K562 (cell line): ENCODE results near the gene FASTK. TPM values are rescaled to one million over a fixed set of nuclear protein-coding genes. Genes with fewer than 3 reads are reported as not detected.
A peak's percentile ranks its signal among the peaks of the same experiment; 100 is the strongest.

ENCODE experiments used
- ARID2 ChIP-seq: fragments of 450-650 bp; IDR thresholded peaks from 2 replicates; pipeline ENCODE4 v1.6.1; 2017; ENCODE audit warnings: antibody characterized with exemption, mild to moderate bottlenecking
- BRD9 ChIP-seq: fragments of 450-650 bp; IDR thresholded peaks from 2 replicates; pipeline ENCODE4 v1.6.1; 2018; ENCODE audit warnings: low read depth; ENCODE audit not compliant: partially characterized antibody
- CEBPG ChIP-seq, 3 experiments: fragments of 200-800 bp in 1 of 3; sonication (Bioruptor generic) in 1 of 3; sonication (generic) in 1 of 3; formaldehyde crosslinking in 1 of 3; IDR thresholded peaks in 2 of 3; conservative IDR thresholded peaks in 1 of 3; 2 replicates each; pipeline versions ENCODE4 v1.6.1 to v1.8.0; 2016 to 2022; ENCODE audit warnings: missing compliant biosample characterization in 2 of 3, missing genetic modification characterization in 2 of 3, mild to moderate bottlenecking in 1 of 3, missing genetic modification reagents in 1 of 3
- COPS2 ChIP-seq: fragments of 450-650 bp; conservative IDR thresholded peaks from 2 replicates; pipeline ENCODE4 v1.6.1; 2016; ENCODE audit warnings: mild to moderate bottlenecking, moderate library complexity
- MEIS2 ChIP-seq: fragments of 450-650 bp; IDR thresholded peaks from 2 replicates; pipeline ENCODE4 v1.6.1; 2014; ENCODE audit warnings: mild to moderate bottlenecking; ENCODE audit not compliant: partially characterized antibody
- NCOA4 ChIP-seq: fragments of 450-650 bp; IDR thresholded peaks from 2 replicates; pipeline ENCODE4 v1.6.1; 2018; ENCODE audit warnings: mild to moderate bottlenecking; ENCODE audit not compliant: partially characterized antibody
- NFRKB ChIP-seq: fragments of 450-650 bp; IDR thresholded peaks from 2 replicates; pipeline ENCODE4 v1.6.1; 2016; ENCODE audit warnings: low read depth
- PML ChIP-seq: IDR thresholded peaks from 2 replicates; pipeline ENCODE4 v1.6.1; 2012; ENCODE audit warnings: low read length, inconsistent platforms
- POLR2AphosphoS5 ChIP-seq: IDR thresholded peaks from 2 replicates; pipeline ENCODE4 v1.6.1; 2011; ENCODE audit warnings: mild to moderate bottlenecking, low read depth, low read length, moderate library complexity; ENCODE audit not compliant: control insufficient read depth, insufficient read depth
- SP1 ChIP-seq: sonication (generic); formaldehyde crosslinking; IDR thresholded peaks from 2 replicates; pipeline ENCODE4 v1.8.1; 2022; ENCODE audit warnings: mild to moderate bottlenecking, missing genetic modification reagents
- TRIM28 ChIP-seq: fragments of 450-650 bp; IDR thresholded peaks from 2 replicates; pipeline ENCODE4 v1.6.1; 2017
- XRCC5 ChIP-seq: fragments of 200-400 bp; formaldehyde crosslinking; IDR thresholded peaks from 2 replicates; pipeline ENCODE4 v1.6.1; 2017; ENCODE audit warnings: low read depth, mild to moderate bottlenecking, low read length
- ZBTB7A ChIP-seq: IDR thresholded peaks from 2 replicates; pipeline ENCODE4 v1.6.1; 2011; ENCODE audit warnings: low read depth, mild to moderate bottlenecking, low read length, moderate library complexity, borderline replicate concordance; ENCODE audit not compliant: control insufficient read depth
- ZNF551 ChIP-seq: fragments of 250-450 bp; sonication (Bioruptor Pico); IDR thresholded peaks from 2 replicates; pipeline ENCODE4 v1.5.0; 2021; ENCODE audit warnings: mild to moderate bottlenecking, moderate library complexity
- ZNF561 ChIP-seq: fragments of 450-650 bp; formaldehyde crosslinking; conservative IDR thresholded peaks from 2 replicates; pipeline ENCODE4 v1.4.0; 2020; ENCODE audit warnings: mild to moderate bottlenecking, moderate library complexity
- polyA plus RNA-seq, 8 experiments: library from polyadenylated mRNA; depleted of rRNA in 4 of 8; stranded (reverse) in 5 of 8; unstranded in 3 of 8; fragments of >200 nt; fragmentation: Nextera tagmentation in 2 of 8; fragmentation: Illumina TruSeq in 1 of 8; extraction: Ambion mirVana in 2 of 8; extraction: Trizol in 1 of 8; gene quantifications; 2 replicates each; pipeline versions ENCODE4 v1.2.1 to v1.2.3, GENCODE V29; 2011 to 2014; ENCODE audit warnings: inconsistent platforms in 1 of 8, missing spikeins in 1 of 8
- total RNA-seq, 7 experiments: library from RNA; depleted of rRNA in 6 of 7; stranded (reverse); fragments of >200 nt in 6 of 7; fragmentation: Illumina TruSeq in 2 of 7; extraction: Trizol in 2 of 7; gene quantifications; 2 replicates each; pipeline versions ENCODE4 v1.2.1 to v1.2.3, GENCODE V29; 2011 to 2021; ENCODE audit warnings: low replicate concordance in 1 of 7
- TF ChIP-seq, protein P1 (sequence below): sonication (generic); formaldehyde crosslinking; IDR thresholded peaks from 2 replicates; pipeline ENCODE4 v1.8.1; 2023; ENCODE audit warnings: mild to moderate bottlenecking, missing genetic modification reagents
- TF ChIP-seq, protein P2 (sequence below): fragments of 450-650 bp; formaldehyde crosslinking; IDR thresholded peaks from 2 replicates; pipeline ENCODE4 v1.4.0; 2020; ENCODE audit warnings: mild to moderate bottlenecking, moderate library complexity
- TF ChIP-seq, protein P3 (sequence below): sonication (generic); formaldehyde crosslinking; IDR thresholded peaks from 2 replicates; pipeline ENCODE4 v1.9.0; 2022; ENCODE audit warnings: mild to moderate bottlenecking, missing genetic modification reagents
- TF ChIP-seq, protein P4 (sequence below): IDR thresholded peaks from 2 replicates; pipeline ENCODE4 v1.6.1; 2011; ENCODE audit warnings: borderline replicate concordance, low read depth, mild to moderate bottlenecking, moderate library complexity, low read length; ENCODE audit not compliant: insufficient read depth, poor library complexity, severe bottlenecking

Gene FASTK
- total and polyA plus RNA-seq, 9 of the 15 experiments (the other 6 are each of a cell fraction or from before 2014, with no cell fraction given): 0.51 to 150 (median 48.2) TPM

DNA sequence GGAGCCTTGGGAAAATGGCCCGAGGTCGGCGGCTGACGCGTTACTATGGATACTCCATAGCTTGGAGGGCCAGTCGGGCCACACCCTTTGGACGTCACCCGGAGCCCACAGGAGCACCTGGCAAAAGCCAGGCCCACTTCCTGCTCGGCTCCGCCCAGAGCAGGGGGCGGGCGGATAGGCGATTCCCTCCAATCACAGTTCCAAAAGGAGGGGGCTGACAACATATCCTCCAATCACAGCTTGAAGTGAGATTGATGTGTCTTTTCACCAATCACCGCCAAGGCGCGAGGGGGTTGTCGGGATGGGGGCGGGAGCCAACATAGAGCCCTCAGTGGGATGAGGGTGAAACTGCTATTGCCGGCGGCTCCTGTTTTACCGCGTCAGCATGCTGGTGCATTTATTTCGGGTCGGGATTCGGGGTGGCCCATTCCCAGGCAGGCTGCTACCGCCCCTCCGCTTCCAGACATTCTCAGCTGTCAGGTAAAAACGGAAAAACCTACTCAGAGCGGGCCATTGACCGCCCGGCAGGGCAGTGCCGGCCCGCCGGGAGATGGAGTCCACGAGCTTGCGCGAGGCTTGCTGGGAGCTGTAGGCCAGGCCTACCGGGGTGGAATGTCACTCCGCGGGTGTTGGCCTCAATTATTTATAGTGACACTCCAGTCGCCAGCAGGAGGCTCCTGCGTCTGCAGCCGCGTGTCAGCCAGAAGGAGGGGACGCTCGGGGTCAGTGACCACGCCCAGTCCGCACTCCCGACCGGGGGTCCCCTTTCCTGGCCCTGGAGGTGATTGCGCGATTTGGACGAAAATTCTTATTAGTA, 52.3 kb downstream of the FASTK start, which contains the start of gene ABCB8 (continued):
- TF ChIP-seq, protein P1, sequence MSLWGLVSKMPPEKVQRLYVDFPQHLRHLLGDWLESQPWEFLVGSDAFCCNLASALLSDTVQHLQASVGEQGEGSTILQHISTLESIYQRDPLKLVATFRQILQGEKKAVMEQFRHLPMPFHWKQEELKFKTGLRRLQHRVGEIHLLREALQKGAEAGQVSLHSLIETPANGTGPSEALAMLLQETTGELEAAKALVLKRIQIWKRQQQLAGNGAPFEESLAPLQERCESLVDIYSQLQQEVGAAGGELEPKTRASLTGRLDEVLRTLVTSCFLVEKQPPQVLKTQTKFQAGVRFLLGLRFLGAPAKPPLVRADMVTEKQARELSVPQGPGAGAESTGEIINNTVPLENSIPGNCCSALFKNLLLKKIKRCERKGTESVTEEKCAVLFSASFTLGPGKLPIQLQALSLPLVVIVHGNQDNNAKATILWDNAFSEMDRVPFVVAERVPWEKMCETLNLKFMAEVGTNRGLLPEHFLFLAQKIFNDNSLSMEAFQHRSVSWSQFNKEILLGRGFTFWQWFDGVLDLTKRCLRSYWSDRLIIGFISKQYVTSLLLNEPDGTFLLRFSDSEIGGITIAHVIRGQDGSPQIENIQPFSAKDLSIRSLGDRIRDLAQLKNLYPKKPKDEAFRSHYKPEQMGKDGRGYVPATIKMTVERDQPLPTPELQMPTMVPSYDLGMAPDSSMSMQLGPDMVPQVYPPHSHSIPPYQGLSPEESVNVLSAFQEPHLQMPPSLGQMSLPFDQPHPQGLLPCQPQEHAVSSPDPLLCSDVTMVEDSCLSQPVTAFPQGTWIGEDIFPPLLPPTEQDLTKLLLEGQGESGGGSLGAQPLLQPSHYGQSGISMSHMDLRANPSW (CRISPR knock-in tag): peak; percentile 66; the same call in 1 of the 2 replicates
- TF ChIP-seq, protein P2, sequence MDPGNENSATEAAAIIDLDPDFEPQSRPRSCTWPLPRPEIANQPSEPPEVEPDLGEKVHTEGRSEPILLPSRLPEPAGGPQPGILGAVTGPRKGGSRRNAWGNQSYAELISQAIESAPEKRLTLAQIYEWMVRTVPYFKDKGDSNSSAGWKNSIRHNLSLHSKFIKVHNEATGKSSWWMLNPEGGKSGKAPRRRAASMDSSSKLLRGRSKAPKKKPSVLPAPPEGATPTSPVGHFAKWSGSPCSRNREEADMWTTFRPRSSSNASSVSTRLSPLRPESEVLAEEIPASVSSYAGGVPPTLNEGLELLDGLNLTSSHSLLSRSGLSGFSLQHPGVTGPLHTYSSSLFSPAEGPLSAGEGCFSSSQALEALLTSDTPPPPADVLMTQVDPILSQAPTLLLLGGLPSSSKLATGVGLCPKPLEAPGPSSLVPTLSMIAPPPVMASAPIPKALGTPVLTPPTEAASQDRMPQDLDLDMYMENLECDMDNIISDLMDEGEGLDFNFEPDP (CRISPR knock-in tag): no peak
- TF ChIP-seq ZNF561 (CRISPR knock-in tag): no peak
- TF ChIP-seq, protein P3, sequence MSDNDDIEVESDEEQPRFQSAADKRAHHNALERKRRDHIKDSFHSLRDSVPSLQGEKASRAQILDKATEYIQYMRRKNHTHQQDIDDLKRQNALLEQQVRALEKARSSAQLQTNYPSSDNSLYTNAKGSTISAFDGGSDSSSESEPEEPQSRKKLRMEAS (CRISPR knock-in tag): peak; percentile 95
- TF ChIP-seq NFRKB: no peak
- TF ChIP-seq ZBTB7A: peak; percentile 99
- peak; percentile 45 for TF ChIP-seq POLR2AphosphoS5
- TF ChIP-seq SP1 (CRISPR knock-in tag): peak; percentile 97
- no peak for TF ChIP-seq COPS2
- TF ChIP-seq TRIM28: no peak; the same call in none of the 2 replicates
- TF ChIP-seq ARID2: peak; percentile 53; the same call in 1 of the 2 replicates
- no peak for TF ChIP-seq PML
- no peak for TF ChIP-seq ZNF551 (CRISPR knock-in tag)
- TF ChIP-seq MEIS2: peak; percentile 97
- no peak for TF ChIP-seq NCOA4
- TF ChIP-seq XRCC5: peak; percentile 20
- TF ChIP-seq CEBPG (CRISPR knock-in tag; IDR thresholded peaks at IDR 0.05): no peak
- no peak for TF ChIP-seq CEBPG (tag; conservative IDR thresholded peaks at IDR 0.05 in 1 of 2, IDR thresholded peaks at IDR 0.05 in 1 of 2)
- peak; percentile 67 for TF ChIP-seq BRD9
- TF ChIP-seq, protein P4, sequence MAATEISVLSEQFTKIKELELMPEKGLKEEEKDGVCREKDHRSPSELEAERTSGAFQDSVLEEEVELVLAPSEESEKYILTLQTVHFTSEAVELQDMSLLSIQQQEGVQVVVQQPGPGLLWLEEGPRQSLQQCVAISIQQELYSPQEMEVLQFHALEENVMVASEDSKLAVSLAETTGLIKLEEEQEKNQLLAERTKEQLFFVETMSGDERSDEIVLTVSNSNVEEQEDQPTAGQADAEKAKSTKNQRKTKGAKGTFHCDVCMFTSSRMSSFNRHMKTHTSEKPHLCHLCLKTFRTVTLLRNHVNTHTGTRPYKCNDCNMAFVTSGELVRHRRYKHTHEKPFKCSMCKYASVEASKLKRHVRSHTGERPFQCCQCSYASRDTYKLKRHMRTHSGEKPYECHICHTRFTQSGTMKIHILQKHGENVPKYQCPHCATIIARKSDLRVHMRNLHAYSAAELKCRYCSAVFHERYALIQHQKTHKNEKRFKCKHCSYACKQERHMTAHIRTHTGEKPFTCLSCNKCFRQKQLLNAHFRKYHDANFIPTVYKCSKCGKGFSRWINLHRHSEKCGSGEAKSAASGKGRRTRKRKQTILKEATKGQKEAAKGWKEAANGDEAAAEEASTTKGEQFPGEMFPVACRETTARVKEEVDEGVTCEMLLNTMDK: peak; percentile 97
